ENCODE data around the gene SNX6. TPM values are rescaled to one million over a fixed set of nuclear protein-coding genes. Genes with fewer than 3 reads are reported as not detected.
"Not testable (repeated sequence)": the region's sequence is repeated elsewhere in the genome, so short reads cannot be mapped to it uniquely, and the experiment has no call there.

Gene SNX6
- 95.3 and 105 TPM in 2 replicates for total RNA-seq (2014; rRNA removed; shearing (Covaris generic))

DNA sequence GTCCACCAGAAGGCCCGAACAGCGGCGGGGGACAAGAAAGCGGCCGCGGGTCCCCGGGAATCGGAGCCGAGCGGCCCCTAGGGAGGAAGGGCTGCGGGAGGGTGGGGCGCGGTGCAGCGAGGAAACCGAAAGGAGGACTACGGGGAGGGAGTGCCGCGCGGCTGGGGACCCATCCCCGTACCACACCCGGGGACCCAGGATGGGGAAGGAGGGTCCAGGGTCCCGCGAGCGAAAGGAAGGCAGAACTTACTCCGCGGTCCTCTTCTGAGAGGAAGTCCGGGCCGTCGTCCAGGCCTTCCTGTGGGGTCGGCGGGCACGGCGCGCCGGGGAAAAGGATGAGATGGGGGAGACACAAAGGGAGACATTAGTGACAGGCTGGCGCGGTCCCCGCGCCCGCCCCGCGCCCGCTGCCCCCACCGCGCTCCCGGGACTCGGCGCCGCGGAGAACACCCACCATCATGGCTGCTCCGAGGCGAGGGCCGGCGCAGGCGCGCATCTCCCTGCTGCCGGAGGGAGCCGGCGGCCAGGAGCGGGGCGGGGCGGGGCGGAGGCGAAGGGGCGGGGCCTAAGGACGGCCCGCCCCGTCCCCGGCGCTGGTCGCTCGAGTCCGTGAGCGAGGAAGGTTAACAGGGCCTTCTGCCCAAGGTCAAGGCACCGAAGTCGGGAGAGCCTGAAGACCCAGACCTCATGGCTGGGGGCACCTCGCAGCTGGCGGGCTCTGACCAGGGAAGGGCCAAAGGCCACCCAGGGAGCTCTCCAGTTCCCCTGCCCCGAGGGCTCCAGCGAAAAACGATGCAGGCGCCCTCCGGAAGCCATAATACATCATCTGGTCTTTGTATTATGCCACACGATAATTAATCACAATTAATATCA, at the start of gene SNX6:
TSS of gene SNX6 (minus strand) at position 492 of the 873 bp plus-strand sequence. CDS start at position 460, 32 bp downstream.
- peak within 1 kb of the TSS; percentile 75 for H3K27ac ChIP-seq
- H3K27me3 ChIP-seq: no peaks in the 10 kb centered on the region
- H3K36me3 ChIP-seq: peaks cover 6% of the 10 kb centered on the region; the same call in 1 of the 2 replicates
- H3K4me3 ChIP-seq: peak within 1 kb of the TSS; percentile 97
- H3K9me3 ChIP-seq (replicated peaks): no peaks in the 10 kb centered on the region
- H3K4me1 ChIP-seq: no peaks in the 10 kb centered on the region
- DNase-seq: peak; percentile 82 to 87

DNA sequence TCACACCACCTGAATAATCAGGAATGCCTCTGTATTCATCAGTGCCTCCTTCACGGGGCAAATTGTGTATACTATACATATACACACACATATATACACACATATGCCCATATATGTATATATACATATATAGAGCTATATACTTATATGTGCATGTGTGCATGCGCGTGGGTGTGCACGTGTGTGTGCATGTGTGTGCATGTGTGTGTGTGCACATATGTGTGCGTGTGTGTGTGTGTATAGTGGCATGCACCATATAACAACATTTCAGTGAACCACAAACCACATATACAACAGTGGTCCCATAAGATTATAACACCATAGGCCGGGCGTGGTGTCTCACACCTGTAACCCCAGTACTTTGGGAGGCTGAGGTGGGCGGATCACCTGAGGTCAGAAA, 48.8 kb upstream of the SNX6 start:
- Histone ChIP-seq H3K27ac (peak overlapping the region; percentile 86; the same call in 1 of the 2 replicates), H3K9me3 (replicated peaks) (0 out of 2 replicates have a peak, but pooled peaks cover 1% of the 10 kb centered on the region), H3K4me1 (peaks cover 20% of the 10 kb centered on the region), H3K27me3 (no peaks in the 10 kb centered on the region), H3K4me3 (peak overlapping the region; percentile 46; the same call in 1 of the 2 replicates), H3K36me3 (no peaks in the 10 kb centered on the region)
- DNase-seq: no peak

DNA sequence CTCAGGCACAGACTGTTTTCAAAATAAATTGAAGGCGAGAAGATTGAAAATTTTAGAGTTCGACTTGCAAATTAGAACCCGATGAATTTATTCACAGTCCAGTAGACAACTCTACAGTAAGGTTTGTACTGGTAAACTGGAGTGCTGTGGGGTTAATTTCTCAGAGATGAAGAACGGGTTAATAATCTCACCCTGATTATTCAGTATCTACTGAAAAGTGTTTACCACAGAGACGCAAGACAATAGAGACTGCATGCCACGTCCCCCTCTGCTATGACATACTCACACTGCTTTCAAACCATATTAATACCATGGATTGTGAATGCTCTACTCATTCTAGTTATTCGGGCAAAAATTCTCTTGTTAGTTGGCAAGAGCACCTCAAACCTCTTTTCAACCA, 48.4 kb upstream of the SNX6 start:
- peak; percentile 17 to 54 for DNase-seq

DNA sequence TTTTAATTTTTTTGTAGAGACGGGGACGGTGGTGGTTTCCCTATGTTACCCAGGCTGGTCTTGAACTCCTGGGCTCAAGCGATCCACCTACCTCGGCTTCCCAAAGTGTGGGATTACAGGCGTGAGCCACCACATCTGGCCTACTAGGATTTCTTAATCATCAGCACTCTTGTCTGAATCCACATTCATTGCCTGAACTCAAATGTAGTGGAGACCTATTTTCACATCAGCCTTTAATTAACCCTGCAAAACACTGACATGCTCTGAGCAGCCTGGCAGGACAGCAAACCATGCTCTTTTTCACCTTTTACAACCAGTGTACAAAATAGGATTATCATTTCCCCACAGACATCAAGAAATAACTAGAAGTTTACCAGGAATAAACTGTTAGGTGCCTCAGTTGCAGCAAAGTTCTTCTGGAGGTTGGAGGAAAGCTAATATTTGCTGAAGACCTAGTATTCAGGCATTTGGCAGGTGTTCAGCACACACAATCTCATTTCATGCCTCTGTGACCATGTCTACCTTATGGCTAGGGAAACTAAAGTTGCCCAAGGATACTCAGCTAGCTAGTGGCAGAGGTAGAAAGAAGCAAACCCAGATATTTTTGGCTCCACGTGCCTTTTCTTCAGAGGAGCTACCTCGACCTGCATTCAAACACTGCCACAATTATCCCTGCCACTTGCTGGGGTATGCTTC, 46.7 kb upstream of the SNX6 start:
- Histone ChIP-seq H3K27ac (no peak overlapping the region), H3K36me3 (no peaks in the 10 kb centered on the region), H3K9me3 (replicated peaks) (0 out of 2 replicates have a peak, but pooled peaks cover 4% of the 10 kb centered on the region), H3K27me3 (no peaks in the 10 kb centered on the region), H3K4me3 (no peak overlapping the region), H3K4me1 (peaks cover 8% of the 10 kb centered on the region)
- no peak for DNase-seq

More for the DNA sequence above, 48.4 kb upstream of the SNX6 start:
- H3K27ac ChIP-seq: peak overlapping the region; percentile 86
- H3K9me3 ChIP-seq (replicated peaks): 0 out of 2 replicates have a peak, but pooled peaks cover 4% of the 10 kb centered on the region
- no peaks in the 10 kb centered on the region for H3K27me3 ChIP-seq
- H3K4me1 ChIP-seq: peaks cover 16% of the 10 kb centered on the region
- peak overlapping the region; percentile 46 for H3K4me3 ChIP-seq
- no peaks in the 10 kb centered on the region for H3K36me3 ChIP-seq

DNA sequence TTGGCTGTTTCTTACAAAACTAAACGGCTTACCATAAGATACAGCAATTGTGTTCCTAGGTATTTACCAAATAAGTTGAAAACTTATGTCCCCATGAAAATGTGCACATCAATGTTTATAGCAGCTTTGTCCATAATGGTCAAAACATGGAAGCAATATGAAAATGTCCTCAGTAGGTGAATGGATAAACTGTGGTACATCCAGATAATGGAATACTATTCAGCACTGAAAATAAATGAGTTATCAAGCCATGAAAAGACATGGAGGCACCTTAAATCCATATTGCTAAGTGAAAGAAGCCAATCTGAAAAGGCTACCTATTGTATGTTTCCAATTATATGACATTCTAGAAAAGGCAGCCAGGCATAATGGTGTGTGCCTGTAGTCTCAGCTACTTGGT, 43.8 kb upstream of the SNX6 start:
- 0 out of 2 replicates have a peak, but pooled peaks cover 4% of the 10 kb centered on the region for H3K9me3 ChIP-seq (replicated peaks)
- no peaks in the 10 kb centered on the region for H3K36me3 ChIP-seq
- no peak overlapping the region for H3K4me3 ChIP-seq
- H3K27me3 ChIP-seq: no peaks in the 10 kb centered on the region
- H3K27ac ChIP-seq: no peak overlapping the region
- H3K4me1 ChIP-seq: peaks cover 7% of the 10 kb centered on the region
- no peak for DNase-seq

DNA sequence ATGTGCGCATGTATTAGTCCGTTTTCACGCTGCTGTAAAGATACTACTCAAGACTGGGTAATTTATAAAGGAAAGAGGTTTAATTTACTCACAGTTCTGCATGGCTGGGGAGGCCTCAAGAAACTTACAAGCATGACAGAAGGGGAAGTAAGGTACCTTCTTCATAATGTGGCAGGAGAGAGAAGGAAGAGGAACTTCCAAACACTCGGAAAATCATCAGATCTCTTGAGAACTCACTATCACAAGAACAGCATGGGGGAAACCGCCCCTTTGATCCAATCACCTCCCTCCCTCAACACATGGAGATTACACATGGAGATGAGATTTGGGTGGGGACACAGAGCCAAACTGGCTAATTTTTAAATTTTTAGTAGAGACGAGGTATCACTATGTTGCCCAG, 41.8 kb upstream of the SNX6 start:
- no peak for DNase-seq
- Histone ChIP-seq H3K27me3 (no peaks in the 10 kb centered on the region), H3K4me3 (no peak overlapping the region), H3K9me3 (replicated peaks) (0 out of 2 replicates have a peak, but pooled peaks cover 4% of the 10 kb centered on the region), H3K36me3 (no peaks in the 10 kb centered on the region), H3K4me1 (no peaks in the 10 kb centered on the region; the same call in 1 of the 2 replicates), H3K27ac (no peak overlapping the region)

DNA sequence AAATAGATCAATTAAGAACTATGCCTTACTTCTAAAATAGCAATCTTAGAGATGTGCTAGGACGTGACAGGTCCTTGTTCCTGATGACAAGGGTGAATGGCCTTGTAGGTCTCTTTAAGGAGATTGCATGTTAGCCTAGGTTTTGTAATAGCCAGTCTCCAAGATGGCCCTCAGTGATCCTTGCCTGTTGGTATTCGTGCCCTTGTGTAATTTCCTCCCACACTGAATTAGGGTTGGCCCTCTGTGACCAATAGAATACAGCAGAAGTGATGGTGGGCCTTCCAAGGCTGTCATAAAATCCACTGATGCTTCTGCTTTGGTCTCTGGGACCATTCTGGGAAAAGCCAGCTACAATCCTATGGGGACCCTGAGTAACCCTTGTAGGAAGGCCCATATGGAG, 38.2 kb upstream of the SNX6 start:
- Histone ChIP-seq H3K4me3 (no peak overlapping the region), H3K9me3 (replicated peaks) (no peaks in the 10 kb centered on the region), H3K27ac (no peak overlapping the region), H3K4me1 (peaks cover 9% of the 10 kb centered on the region), H3K36me3 (no peaks in the 10 kb centered on the region), H3K27me3 (no peaks in the 10 kb centered on the region)
- DNase-seq: no peak

DNA sequence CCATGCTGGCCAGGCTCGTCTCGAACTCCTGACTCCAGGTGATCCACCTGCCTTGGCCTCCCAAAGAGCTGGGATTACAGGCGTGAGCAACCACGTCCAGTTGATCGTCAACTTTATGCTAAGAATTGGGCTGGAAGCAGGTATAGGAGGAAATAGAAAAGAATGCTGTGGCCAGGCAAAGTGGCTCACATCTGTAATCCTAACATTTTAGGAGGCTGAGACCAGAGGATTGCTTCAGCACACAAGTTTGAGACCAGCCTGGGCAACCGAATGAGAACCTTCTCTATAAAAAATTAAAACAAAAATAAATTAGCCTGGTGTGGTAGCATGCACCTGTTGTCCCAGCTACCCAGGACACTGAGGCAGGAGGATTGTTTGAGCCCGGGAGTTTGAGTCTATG, 37.1 kb upstream of the SNX6 start:
- DNase-seq: no peak
- Histone ChIP-seq H3K4me1 (peaks cover 9% of the 10 kb centered on the region), H3K27me3 (no peaks in the 10 kb centered on the region), H3K4me3 (no peak overlapping the region), H3K36me3 (no peaks in the 10 kb centered on the region), H3K9me3 (replicated peaks) (no peaks in the 10 kb centered on the region), H3K27ac (no peak overlapping the region)

DNA sequence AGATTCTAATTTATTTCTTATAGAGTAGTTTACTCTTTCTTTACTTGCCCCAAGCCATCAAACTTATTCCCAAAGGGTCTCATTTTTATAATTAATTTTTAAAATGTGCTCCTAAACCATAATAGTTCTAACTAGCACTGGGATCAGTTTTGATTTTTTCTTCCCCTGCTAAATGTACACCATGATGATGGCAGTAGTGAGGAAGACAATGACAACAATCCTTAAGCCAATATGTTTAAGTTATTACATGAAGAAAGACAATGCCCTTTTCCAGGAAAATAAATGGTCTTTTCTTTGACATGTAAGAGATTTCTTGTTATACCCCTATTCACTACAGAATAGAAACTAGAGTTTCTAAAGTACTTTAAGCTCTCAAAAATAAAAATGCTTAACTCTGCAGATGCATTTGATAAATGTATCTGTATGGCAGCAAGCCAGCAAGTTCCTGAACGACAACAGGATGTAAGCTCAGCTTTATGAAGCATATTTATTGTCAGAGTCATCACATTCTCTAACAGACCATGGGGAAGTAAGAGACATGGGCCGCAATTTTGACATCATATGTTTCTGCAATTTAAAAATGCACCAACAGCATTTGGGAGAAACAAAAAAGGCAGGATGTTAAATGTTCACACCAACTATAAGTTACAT, 36.0 kb upstream of the SNX6 start:
- Histone ChIP-seq H3K4me3 (no peak overlapping the region), H3K27ac (peak overlapping the region; percentile 9; the same call in 1 of the 2 replicates), H3K4me1 (peaks cover 9% of the 10 kb centered on the region), H3K27me3 (no peaks in the 10 kb centered on the region), H3K9me3 (replicated peaks) (no peaks in the 10 kb centered on the region; the same call in 1 of the 2 replicates), H3K36me3 (no peaks in the 10 kb centered on the region)
- peak; percentile 37 to 43 for DNase-seq

DNA sequence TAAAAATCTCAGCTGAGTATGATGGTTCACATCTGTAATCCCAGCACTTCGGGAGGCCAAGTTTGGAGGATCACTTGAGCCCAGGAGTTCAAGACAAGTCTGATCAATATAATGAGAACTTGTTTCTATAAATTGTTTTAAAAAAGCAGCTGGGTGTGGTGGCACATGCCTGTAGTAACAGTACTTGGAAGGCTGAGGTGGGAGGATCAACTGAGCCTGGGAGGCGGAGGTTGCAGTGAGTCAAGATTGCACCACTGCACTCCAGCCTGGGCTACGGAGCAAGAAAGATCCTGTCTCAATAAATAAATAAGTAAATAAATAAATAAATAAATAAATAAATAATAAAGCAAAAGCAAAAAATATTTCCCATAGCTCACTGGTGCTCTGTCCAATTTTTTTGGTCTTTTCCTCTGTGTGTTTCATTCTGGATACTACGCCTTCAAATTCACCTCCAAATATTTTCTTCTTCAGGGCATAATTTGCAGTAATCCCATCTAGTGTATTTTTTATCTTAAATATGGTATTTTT, 32.7 kb upstream of the SNX6 start:
- no peaks in the 10 kb centered on the region for H3K27me3 ChIP-seq
- H3K9me3 ChIP-seq (replicated peaks): no peaks in the 10 kb centered on the region; the same call in 1 of the 2 replicates
- no peak for DNase-seq
- H3K27ac ChIP-seq: no peak overlapping the region
- no peaks in the 10 kb centered on the region for H3K36me3 ChIP-seq
- H3K4me1 ChIP-seq: peaks cover 9% of the 10 kb centered on the region
- no peak overlapping the region for H3K4me3 ChIP-seq

DNA sequence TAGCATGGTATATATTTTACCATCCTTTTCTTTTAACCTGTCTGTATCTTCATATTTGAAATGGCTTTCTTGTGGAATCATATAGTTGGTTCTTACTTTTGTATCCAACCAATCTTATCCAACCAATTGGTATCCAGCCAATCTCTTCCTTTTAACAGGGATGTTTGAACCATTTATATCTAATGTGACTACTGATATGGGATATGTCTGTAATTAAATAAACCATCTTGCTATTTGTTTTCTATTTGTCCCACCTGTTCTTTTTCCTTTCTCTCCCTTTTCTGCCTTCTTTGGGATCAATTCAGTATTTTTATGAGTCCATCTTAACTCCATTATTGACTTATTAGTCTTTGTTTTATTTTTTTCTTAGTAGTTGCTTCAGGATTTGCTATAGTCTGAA, 30.8 kb upstream of the SNX6 start:
- Histone ChIP-seq H3K9me3 (replicated peaks) (no peaks in the 10 kb centered on the region; the same call in 1 of the 2 replicates), H3K36me3 (no peaks in the 10 kb centered on the region), H3K27me3 (no peaks in the 10 kb centered on the region), H3K4me1 (peaks cover 2% of the 10 kb centered on the region), H3K4me3 (no peak overlapping the region), H3K27ac (no peak overlapping the region)
- DNase-seq: no peak

DNA sequence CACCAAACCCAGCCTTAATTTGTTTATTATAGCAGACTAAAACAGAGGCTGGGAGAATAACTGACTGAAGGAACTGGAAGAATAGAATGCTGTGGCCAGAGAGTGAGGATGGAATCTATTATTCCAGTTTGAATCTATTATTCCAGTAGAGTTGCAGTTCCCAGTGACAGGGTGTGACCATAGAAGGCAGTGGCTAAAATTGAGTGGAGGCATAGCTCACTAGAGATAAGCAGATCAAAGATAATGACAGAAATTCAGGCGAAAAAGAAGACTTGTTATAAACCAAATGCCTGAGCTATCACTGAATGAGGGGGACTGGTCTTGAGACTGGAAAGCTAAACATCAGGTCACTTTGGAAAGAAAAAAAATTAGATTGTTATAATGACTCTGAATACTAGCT, 26.0 kb upstream of the SNX6 start:
- no peak for DNase-seq

DNA sequence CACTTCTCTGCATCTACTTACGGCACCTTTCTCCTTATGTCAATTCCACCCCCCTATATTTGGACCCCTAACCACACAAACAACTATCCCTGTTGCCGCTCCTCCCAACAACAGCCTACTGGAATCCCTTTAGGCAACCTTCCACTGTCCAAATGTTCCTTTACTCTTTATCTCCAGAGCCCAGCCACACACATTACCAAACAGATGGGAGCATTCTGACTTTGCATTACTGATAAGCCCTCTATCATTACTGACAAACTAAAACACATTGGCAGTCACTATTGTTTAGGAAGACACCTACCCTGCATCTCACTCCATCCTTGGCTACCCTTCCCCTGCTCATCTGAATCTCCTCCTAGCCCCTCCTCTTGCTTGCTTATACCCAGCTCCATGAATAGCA, 23.1 kb upstream of the SNX6 start:
- DNase-seq, H3K36me3 ChIP-seq: not testable (repeated sequence)

More for the DNA sequence above, 26.0 kb upstream of the SNX6 start:
- no peaks in the 10 kb centered on the region for H3K36me3 ChIP-seq
- no peaks in the 10 kb centered on the region for H3K9me3 ChIP-seq (replicated peaks)
- no peak overlapping the region for H3K4me3 ChIP-seq
- peaks cover 4% of the 10 kb centered on the region for H3K4me1 ChIP-seq
- H3K27me3 ChIP-seq: no peaks in the 10 kb centered on the region
- no peak overlapping the region for H3K27ac ChIP-seq

DNA sequence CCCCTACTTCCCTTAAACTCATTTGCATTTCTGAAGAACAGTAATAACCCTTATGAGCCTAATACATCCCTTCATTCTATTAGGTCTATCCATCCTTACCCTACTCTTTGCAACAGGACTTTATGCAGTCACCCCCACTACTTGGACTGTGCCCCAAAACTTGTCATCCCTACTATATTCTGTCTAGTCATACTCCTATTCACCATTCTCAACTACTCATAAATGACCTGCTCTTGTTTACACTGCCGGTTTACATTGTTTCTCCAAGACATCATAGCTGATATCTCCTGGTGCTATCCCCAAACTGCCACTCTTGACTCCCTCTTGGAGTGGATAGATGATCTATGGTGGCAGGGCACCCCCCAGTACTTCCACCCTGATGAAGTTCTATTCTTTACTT, 22.4 kb upstream of the SNX6 start:
- not testable (repeated sequence) for H3K27me3 ChIP-seq; H3K4me3 ChIP-seq; H3K27ac ChIP-seq; H3K9me3 ChIP-seq (replicated peaks); H3K36me3 ChIP-seq; DNase-seq
- H3K4me1 ChIP-seq: peaks cover 13% of the 10 kb centered on the region

More for the DNA sequence above, 23.1 kb upstream of the SNX6 start:
- not testable (repeated sequence) for H3K4me3 ChIP-seq; H3K27ac ChIP-seq; H3K27me3 ChIP-seq; H3K9me3 ChIP-seq (replicated peaks)
- H3K4me1 ChIP-seq: peaks cover 13% of the 10 kb centered on the region
